Suppressor macrophage treated with lipopolysaccharide for 1 hour (primary cell): ENCODE results near the gene SLC9C2.
"Not testable (repeated sequence)": the region's sequence is repeated elsewhere in the genome, so short reads cannot be mapped to it uniquely, and the experiment has no call there.

Experiments used
- DNase-seq, 3 donors: peaks; one replicate each; pipeline ENCODE4 v3.0.0-alpha.2; 2020 to 2022

Gene SLC9C2, protein sequence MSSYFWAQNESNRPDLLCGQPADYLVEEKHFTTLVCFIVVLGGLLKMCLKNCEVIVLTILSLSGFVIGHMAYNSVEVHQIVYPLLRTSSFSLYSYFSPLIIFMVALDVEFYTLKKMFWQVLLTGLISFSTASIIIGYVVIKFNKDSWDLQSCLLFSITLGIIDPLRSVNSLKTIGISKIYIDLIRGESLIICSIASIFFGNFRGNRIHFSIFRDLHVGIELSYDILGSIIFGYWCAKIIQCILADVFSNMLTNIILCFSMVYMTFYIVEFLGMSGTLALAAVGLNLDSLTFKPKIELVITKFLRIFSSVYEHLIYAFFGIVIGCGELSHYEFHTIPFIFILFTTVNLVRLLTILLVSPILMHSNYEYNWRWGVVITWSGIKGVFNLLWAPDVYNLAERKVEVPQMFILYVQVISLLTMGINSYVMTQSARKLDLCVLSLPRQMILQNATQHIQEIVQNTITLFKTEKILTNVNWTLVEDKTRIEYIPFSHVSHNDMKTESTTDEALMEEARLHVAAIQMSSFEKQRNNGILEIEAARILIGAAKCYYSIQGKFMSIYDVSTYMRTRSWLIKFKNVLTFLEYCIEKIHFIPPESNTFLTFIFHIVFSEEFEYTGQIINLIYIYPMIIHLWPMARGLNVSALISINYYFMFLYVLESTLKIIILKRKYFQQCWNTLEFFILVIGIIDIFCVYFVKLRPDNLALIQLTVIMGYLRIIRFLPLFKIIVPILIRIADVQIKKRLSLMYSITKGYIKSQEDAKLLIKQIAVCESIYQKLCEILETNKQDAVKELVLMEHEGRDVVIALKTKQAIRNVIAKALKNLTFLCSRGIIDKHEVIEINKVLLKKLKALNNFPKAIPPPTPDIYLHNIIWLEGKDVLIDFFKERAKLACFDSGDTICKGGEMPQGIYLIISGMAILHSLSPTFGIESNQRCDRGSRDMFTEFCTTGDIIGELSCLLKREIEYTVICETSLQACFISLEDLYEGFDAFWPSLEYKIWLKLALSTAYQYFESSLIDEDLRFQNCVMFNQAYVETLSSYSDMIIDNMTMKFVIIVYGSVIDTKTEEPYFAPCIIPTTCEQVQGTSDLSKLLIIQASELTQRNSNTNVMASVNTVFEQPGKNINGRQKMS

DNA sequence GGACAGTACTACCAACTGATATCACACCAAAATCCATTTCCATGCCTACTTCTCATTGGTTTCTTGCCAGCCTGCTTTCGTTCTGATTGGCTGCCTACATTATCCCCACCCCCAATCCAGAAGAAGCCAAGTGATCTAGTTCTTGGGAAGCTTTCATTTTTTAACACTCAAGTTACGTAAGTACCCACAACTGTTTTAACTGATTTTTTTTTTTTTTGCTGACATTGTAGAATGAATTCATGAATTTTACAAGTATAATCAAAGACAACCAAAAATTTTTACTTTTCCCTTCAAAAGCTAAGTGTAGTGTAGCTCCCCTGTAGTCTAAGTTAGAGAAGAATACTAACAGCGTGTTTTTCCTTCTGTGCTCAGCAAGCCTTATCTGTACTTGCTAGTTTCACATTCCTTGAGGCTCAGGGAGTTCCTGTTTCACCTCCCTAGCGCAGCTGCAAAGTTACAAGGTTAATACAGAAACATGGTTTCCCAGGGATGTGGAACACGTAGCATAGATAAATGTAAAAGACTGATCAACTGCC lies at the start of gene SLC9C2:
TSS of gene SLC9C2 (minus strand) at position 17 of the 536 bp plus-strand sequence. CDS start 1,296 bp downstream, outside the sequence.
- peak; percentile 16 to 40 (median 24) for DNase-seq

DNA sequence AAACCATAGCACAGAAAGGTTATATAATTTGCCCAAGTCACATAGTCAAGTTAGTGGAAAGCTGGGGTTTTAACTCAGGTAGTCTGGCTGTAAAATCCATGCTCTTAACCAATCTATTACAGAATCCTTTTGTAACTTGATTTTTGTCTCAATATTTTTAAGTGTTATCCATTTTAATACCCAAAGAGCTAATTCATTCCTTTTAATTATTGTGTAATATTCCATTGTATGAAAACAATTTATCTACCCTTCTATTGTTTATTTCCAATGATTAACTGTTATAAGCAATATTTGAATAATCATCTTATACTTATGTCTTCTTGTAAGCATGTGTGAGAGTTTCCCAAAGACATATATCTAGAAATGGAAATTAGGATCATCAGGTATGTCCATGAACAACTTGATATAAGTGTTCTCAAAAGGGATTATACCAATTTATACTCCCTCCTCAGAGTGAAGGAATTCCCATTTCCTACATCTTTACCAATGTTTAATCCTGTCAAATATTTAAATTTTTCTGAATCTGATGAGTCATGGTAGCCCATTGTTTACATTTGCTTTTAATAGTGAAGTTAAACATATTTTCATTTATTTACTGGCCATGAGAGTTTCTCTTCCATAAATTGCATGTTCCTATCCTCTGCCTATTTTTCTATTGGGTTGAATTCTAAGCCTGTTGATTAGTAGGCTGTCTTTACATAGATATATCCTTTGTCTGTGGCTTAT lies 46.2 kb upstream of the SLC9C2 start:
- no peak for DNase-seq

DNA sequence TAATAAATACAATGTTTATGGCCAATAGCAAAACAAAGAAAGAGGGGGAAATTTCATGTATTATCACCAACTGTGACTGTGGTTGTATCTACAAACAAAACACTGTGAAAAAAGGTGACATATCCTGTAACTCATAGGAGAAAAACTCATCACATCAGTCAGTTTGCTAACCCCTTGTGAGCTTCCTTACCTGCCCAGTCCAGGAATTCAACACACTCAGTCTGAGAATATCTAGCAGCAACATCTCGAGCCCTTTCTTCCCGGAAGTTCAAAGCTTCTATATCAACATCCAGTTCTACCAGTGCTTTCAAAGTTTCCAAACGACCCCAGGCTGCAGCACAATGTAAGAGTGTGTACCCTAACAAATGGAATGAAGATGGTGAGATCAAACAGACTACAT lies 43.8 kb upstream of the SLC9C2 start:
- no peak for DNase-seq

DNA sequence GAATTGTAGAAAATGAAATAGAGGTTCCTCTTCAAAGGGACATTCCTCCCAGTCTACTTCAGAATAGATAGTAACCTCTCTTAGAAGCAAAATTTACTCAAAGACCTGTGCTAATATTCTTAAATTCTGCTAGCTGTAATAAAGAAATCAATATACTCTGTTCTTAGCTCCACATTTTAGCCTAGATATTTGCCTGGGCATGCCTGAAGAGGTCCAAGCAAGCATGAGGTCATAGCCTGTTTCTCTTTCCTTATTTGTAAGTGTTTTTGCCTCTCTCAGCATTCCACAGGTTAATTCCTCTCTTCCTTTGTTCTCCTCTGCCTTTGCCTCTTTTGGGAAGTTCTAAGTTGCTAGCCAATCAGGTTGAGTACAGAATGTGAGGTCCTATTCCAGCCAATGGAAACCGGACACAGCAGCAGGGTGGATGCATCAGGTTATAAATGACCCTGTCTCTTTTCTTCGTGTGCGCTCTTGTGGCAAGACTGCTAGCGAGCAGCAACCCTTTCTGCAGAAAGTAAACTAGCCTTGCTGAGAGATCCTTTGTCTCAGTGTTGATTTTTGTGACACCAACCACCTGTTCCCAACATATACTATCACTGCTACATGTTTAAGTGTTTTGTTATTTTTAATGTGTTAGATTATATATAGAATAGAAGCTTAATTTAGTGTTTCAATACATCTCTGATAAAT lies 39.7 kb upstream of the SLC9C2 start:
- not testable (repeated sequence) for DNase-seq

DNA sequence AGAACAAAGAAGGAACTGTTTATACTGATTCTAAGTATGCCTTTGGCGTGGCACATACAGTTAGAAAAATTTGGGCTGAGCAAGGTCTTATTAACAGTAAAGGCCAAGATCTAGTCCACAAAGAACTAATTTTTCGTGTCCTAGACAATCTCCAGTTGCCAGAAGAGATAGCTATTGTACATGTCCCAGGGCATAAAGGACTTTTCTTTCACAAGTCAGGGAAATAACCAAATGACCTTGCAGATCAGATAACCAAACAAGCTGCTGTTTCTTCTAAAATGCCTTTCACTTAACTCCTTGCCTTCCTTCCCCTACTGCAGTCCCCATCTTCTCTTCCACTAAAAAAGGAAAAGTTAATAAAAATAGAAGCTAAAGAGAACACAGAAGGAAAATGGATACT lies 36.2 kb upstream of the SLC9C2 start:
- DNase-seq = no peak

DNA sequence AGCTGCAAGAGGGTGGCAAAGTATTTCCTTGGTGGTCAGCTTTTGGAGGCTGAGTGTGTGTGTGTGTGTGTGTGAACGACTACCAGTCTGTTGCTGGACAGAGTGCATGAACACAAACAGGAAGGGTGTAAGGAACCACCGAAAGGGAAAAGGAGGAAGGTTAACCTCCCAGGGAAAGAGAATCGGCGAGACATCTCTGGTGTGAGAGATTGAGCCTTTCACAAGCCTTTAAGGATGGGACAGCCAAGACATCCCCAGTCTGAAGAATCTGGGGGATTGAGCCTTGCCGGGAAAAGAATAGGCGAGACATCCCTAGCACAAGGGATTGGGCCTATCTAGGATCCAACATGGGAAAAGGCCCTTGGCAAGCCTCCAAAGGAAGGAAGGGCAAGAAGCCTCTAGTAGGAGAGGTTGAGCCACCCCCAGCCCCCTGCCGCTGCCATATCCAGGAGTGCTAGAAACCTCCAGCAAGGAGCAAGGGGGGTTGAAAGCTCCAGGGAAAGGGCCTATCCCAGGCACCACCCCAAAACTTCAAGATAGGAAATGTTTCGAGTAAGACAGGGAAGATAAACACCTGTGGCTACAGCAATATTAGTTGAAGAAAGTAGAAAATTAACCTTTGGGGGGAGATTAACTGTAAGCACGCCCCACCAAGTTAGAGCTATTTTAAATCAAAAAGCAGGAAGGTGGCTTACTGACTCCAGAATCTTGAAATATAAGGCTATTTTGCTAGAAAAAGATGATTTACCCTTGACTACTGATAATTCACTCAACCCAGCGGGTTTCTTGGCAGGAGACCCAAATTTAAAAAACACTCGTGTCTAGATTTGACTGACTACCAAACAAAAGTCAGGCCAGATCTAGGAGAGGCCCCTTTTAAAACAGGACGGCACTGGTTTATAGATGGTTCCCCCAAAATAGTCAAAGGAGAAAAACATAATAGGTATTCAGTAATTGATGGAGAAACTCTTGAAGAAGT lies 35.5 kb upstream of the SLC9C2 start:
- DNase-seq = no peak

DNA sequence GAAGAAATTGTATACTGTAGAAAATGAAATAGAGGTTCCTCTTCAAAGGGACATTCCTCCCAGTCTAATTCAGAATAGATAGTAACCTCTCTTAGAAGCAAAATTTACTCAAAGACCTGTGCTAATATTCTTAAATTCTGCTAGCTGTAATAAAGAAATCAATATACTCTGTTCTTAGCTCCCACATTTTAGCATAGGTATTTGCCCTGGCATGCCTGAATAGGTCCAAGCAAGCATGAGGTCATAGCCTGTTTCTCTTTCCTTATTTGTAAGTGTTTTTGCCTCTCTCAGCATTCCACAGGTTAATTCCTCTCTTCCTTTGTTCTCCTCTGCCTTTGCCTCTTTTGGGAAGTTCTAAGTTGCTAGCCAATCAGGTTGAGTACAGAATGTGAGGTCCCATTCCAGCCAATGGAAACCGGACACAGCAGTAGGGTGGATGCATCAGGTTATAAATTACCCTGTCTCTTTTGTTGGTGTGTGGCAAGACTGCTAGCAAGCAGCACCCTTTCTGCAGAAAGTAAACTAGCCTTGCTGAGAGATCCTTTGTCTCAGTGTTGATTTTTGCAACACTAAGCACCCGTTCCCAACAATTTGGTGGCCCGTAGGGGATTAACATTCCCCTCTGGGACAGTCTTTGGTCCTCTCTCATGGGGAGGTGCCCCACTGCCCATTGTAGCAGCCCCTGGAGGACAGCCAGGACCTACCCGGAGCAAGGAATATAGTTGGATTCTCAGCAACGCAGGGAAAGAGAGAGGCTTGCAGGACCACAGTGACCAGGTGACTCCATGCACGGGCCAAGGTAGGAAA lies 34.6 kb upstream of the SLC9C2 start:
- DNase-seq = not testable (repeated sequence)

DNA sequence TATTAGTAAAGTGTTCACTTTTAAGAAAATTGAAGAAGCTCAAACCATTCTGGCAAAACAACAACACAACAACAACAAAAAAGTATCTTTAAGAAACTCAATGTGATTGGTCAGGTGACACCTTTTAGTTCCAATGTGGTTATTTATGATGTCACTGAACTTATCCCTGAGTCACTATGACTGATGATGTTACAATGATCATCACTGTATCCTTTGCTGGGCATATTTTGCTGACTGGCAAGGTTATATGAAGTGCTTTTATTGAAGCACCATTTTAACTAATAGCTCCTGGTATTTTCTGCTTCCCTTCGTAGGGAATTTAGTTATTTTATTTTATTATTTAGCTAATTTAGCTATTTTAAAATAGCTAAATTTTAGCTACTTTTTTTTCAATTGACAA lies 32.2 kb upstream of the SLC9C2 start, which contains the start of gene TEX50:
TSS of gene TEX50 (plus strand) at position 223 of the 400 bp plus-strand sequence. CDS start 184 bp downstream, outside the sequence.
- DNase-seq = no peak

DNA sequence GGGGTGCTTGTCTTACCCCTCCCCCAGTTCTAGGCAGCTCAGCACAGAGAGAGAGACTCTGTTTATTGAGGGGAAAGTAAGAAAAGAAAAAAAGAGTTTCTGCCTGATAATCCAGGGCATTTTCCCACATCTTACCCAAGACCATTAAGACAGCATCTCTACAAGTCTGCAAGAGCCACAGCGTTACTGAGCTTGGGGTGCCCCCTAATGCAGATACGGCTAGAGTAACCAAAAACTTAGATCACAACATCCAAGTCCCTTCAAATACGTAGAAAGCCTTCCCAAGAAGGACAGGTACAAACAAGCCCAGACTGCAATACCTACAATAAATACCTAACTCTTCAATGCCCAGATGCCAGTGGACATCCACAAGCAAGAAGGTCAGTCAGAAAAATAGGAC lies 26.0 kb upstream of the SLC9C2 start:
- DNase-seq = no peak

DNA sequence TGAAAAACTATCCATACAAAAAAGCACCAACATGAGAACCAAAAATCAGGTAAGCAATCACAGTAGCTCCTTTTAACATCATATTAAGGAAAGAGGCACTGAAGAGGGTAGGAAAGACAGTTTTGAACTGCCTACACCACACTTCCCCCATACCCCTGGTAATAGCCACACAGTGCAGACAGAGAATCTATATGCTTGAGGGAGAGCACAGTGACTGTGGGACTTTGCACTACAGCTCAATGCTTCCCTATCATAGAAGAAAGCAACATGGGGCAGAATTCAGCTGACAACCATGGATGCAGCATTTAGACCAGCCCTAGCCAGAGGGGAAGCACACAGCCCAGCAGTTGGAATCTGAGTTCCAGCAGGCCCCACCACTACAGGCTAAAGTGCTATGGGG lies 24.4 kb upstream of the SLC9C2 start:
- DNase-seq = no peak

DNA sequence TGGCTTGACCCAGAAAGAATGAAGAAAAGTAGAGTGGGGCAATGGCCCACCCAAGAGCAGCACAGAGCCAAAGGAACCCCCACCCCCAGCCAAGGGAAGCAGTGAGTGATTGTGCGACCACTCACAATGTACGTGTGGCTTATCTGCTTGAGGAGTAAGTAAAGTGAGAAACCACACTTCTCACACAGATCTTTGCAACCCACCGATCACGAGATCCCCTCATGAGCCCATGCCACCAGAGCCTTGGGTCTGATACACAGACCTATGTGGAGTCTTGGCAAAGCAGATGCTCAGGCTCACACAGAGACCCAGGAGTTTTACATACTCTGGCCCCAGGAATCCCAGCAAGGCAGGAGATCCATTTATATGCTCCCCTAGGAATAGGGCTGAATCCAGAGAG lies 14.0 kb upstream of the SLC9C2 start:
- DNase-seq = no peak

DNA sequence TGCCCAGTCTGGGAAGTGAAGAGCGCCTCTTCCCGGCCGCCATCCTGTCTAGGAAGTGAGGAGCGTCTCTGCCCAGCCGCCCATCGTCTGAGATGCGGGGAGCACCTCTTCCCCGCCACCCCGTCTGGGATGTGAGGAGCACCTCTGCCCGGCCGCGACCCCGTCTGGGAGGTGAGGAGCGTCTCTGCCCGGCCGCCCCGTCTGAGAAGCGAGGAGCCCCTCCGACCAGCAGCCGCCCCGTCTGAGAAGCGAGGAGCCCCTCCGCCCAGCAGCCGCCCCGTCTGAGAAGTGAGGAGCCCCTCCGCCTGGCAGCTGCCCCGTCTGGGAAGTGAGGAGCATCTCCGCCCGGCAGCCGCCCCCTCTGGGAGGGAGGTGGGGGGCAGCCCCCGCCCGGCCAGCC lies 10.2 kb upstream of the SLC9C2 start:
- DNase-seq = not testable (repeated sequence)

DNA sequence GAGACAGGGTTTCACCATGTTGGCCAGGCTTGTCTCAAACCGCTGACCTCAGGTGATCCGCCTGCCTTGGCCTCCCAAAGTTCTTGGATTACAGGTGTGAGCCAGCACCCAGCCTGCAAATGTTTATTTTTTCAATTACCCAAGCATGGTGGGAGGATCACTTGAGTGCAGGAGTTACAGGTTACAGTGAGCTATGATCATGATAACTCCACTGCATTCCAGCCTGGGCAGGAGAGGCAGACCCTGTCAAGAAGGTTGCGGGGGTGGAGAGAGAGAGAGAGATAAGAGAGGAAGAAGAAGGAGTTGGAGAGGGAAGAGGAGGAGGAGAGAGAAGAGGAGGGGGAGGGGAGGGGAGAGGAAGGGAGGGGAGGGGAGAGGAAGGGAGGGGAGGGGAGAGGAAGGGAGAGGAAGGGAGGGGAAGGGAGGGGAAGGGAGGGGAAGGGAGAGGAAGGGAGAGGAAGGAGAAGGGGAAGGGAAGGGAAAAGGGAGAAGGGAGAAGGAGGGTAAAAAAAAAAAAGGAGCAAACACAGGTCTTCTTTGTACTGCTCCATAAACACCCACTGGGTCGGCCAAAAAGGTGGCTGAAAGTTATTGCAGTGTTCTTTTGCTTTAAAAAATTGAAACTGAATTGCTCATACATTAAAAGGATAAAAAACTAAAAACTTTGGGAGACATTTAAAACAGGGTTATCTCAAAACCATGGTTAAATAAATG lies 5.8 kb upstream of the SLC9C2 start:
- no peak for DNase-seq

DNA sequence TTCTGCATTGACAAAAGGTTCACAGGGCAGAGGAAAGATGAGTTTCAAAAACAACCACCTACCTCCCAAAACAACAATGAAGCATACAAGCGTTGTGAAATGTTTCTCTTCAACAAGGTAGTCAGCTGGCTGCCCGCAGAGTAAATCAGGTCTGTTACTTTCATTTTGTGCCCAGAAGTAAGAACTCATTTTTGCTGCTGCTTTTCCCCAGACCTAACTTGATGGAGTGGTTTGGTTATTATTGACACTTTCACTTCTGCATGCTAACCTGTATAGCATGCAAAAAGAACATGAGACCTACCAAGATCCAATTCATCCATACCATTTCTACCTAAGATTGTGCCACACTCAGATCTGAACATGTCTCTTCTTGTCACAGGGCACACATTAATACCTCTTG lies 1.3 kb downstream of the SLC9C2 start:
- no peak for DNase-seq

DNA sequence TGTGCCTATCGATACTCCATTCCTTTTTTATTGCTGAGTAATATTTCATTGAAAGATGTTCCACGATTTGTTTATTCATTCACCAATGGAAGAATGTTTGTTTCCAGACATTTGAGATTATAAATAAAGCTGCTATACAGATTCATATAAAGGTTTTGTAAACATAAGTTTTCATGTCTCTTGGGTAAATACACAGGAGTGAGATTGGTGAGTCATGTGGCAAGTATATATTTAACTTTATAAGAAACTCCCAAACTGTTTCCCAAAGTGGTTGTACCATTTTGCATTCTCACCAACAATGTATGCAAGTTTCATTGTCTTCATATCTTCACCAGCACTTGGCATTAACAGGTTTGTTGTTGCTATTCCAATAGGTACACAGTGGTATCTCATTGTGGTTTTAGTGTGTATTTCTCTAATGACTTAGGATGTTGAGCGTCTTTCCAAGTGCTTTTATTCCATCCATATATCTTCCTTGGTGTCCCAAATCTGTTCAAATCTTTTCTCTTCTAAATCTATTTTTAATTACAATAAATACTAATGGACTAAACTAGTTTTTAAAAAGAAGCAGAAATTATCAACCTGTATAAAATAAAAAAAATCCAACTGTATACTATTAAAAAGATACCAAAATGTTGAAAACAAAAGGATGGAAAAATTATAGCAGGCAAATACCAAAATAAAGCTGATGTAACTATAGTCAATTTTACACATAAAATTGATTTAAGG lies 6.6 kb downstream of the SLC9C2 start:
- no peak for DNase-seq

DNA sequence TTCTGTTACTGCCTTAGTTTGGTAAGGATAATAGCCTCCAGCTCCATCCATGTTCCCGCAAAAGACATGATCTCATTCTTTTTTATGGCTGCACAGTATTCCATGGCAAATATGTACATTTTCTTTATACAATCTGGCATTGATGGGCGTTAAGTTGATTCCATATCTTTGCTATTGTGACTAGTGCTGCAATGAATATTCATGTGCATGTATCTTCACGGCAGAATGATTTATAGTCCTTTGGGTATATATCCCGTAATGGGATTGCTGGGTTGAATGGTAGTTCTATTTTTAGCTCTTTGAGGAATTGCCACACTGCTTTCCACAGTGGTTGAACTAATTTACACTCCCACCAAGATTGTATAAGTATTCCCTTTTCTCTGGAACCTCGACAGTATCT lies 11.7 kb downstream of the SLC9C2 start:
- DNase-seq = not testable (repeated sequence)

DNA sequence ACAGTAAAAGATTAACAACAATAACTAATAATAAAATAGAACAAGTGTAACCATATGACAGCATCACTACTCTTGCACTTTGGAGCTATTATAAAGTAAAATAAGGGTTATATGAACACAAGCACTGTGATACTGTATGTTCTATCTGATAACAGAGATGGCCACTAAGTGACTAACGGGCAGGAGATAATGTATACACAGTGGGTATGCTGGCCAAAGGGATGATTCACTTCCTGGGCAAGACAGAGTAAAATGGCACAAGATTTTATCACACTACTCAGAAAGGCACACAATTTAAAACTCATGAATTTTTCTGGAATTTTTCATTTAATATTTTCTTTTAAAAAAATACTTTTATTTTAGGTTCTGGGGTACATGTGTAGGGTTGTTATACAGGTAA lies 12.3 kb downstream of the SLC9C2 start:
- DNase-seq = no peak
